H9 (cell line): ENCODE measurements around the gene NYAP1. TPM values are rescaled to one million over a fixed set of nuclear protein-coding genes. Genes with fewer than 3 reads are reported as not detected.

Experiments
- DNase-seq: peaks from one replicate; pipeline ENCODE4 v3.0.0-alpha.2; 2017
- H2AFZ ChIP-seq: one replicate; pipeline ENCODE4 v1.6.1; 2013; ENCODE audit warnings: mild to moderate bottlenecking, low read length, control low read depth, moderate library complexity
- H2AK5ac ChIP-seq: 2 replicates; pipeline ENCODE4 v1.6.1; 2013; ENCODE audit warnings: low read length, control low read depth, mixed read lengths; ENCODE audit not compliant: insufficient read length
- H2BK120ac ChIP-seq: one replicate; pipeline ENCODE4 v1.6.1; 2013; ENCODE audit warnings: low read depth, mild to moderate bottlenecking, low read length, control low read depth, inconsistent platforms; ENCODE audit not compliant: poor library complexity, severe bottlenecking
- H2BK12ac ChIP-seq: 2 replicates; pipeline ENCODE4 v1.6.1; 2013; ENCODE audit warnings: low read length, control low read depth, mixed read lengths, low read depth; ENCODE audit not compliant: insufficient read length
- H2BK15ac ChIP-seq: 2 replicates; pipeline ENCODE4 v1.6.1; 2013; ENCODE audit warnings: low read depth, low read length, control low read depth
- H2BK20ac ChIP-seq: one replicate; pipeline ENCODE4 v1.6.1; 2013; ENCODE audit warnings: low read depth, mild to moderate bottlenecking, low read length, control low read depth, inconsistent platforms; ENCODE audit not compliant: poor library complexity, severe bottlenecking
- H2BK5ac ChIP-seq: 2 replicates; pipeline ENCODE4 v1.6.1; 2013; ENCODE audit warnings: low read length, control low read depth, mixed read lengths; ENCODE audit not compliant: insufficient read length
- H3K14ac ChIP-seq: 2 replicates; pipeline ENCODE4 v1.6.1; 2013; ENCODE audit warnings: low read length, control low read depth; ENCODE audit not compliant: insufficient read depth
- H3K18ac ChIP-seq: 2 replicates; pipeline ENCODE4 v1.6.1; 2013; ENCODE audit warnings: low read depth, mild to moderate bottlenecking, mixed read lengths, low read length, control low read depth; ENCODE audit not compliant: insufficient read length
- H3K23ac ChIP-seq: 2 replicates; pipeline ENCODE4 v1.6.1; 2013; ENCODE audit warnings: low read length, control low read depth, mixed read lengths, low read depth; ENCODE audit not compliant: insufficient read length
- H3K23me2 ChIP-seq: 2 replicates; pipeline ENCODE4 v1.6.1; 2013; ENCODE audit warnings: low read depth, mild to moderate bottlenecking, mixed read lengths, low read length, control low read depth; ENCODE audit not compliant: insufficient read length, poor library complexity, severe bottlenecking
- H3K27ac ChIP-seq: 2 replicates; pipeline ENCODE4 v1.5.1; 2013; ENCODE audit warnings: low read length, control low read depth, mixed read lengths, low read depth; ENCODE audit not compliant: insufficient read length
- H3K27me3 ChIP-seq: 2 replicates; pipeline ENCODE4 v1.6.1; 2013; ENCODE audit warnings: low read length, control low read depth, inconsistent platforms; ENCODE audit not compliant: insufficient read depth
- H3K4ac ChIP-seq: 2 replicates; pipeline ENCODE4 v1.6.1; 2013; ENCODE audit warnings: low read depth, mild to moderate bottlenecking, control low read depth, inconsistent platforms, low read length, moderate library complexity
- H3K4me1 ChIP-seq: 2 replicates; pipeline ENCODE4 v1.6.1; 2013; ENCODE audit warnings: low read length, control low read depth, inconsistent platforms; ENCODE audit not compliant: insufficient read depth
- H3K4me2 ChIP-seq: 2 replicates; pipeline ENCODE4 v1.6.1; 2013; ENCODE audit warnings: low read length, control low read depth, mixed read lengths; ENCODE audit not compliant: insufficient read length, insufficient read depth
- H3K56ac ChIP-seq: 2 replicates; pipeline ENCODE4 v1.6.1; 2013; ENCODE audit warnings: low read depth, mild to moderate bottlenecking, mixed read lengths, low read length, control low read depth; ENCODE audit not compliant: insufficient read length
- H3K79me1 ChIP-seq: 2 replicates; pipeline ENCODE4 v1.6.1; 2013; ENCODE audit warnings: low read depth, mild to moderate bottlenecking, moderate library complexity, low read length, control low read depth, inconsistent platforms; ENCODE audit not compliant: insufficient read depth, poor library complexity, severe bottlenecking
- H3K79me2 ChIP-seq: 2 replicates; pipeline ENCODE4 v1.6.1; 2013; ENCODE audit warnings: low read length, control low read depth, inconsistent platforms; ENCODE audit not compliant: insufficient read depth
- H3K9ac ChIP-seq: 2 replicates; pipeline ENCODE4 v1.6.1; 2013; ENCODE audit warnings: low read length, control low read depth, mixed read lengths; ENCODE audit not compliant: insufficient read length; ENCODE audit errors: extremely low read depth
- H3K9me3 ChIP-seq: one replicate; pipeline ENCODE4 v1.6.1; 2013; ENCODE audit warnings: low read depth, low read length, inconsistent platforms; ENCODE audit not compliant: control insufficient read depth
- H3T11ph ChIP-seq: one replicate; pipeline ENCODE4 v1.6.1; 2013; ENCODE audit warnings: mild to moderate bottlenecking, low read length, control low read depth, inconsistent platforms
- H4K20me1 ChIP-seq: one replicate; pipeline ENCODE4 v1.6.1; 2013; ENCODE audit not compliant: control insufficient read depth, insufficient read length, insufficient read depth
- H4K5ac ChIP-seq: 2 replicates; pipeline ENCODE4 v1.6.1; 2013; ENCODE audit warnings: low read depth, mild to moderate bottlenecking, mixed read lengths, low read length, control low read depth; ENCODE audit not compliant: insufficient read length
- H4K8ac ChIP-seq: replicated peaks from 2 replicates; pipeline ENCODE4 v1.6.1; 2013; ENCODE audit warnings: low read length, control low read depth, mixed read lengths, low read depth; ENCODE audit not compliant: insufficient read length
- H4K91ac ChIP-seq: 2 replicates; pipeline ENCODE4 v1.6.1; 2013; ENCODE audit warnings: low read depth, mild to moderate bottlenecking, moderate library complexity, mixed read lengths, low read length, control low read depth; ENCODE audit not compliant: insufficient read length
- H3K27ac Mint-ChIP-seq, 3 experiments: 2 replicates in 2 of 3; 3 replicates in 1 of 3; pipeline ENCODE4 v1.8.0; 2020 to 2021; ENCODE audit warnings: mixed read lengths in 3 of 3, mild to moderate bottlenecking in 1 of 3, moderate library complexity in 1 of 3
- H3K27me3 Mint-ChIP-seq: 2 replicates; pipeline ENCODE4 v1.8.0; 2021; ENCODE audit warnings: low read depth, mild to moderate bottlenecking, moderate library complexity, mixed read lengths
- H3K36me3 Mint-ChIP-seq, 3 experiments: 2 replicates in 2 of 3; 3 replicates in 1 of 3; pipeline ENCODE4 v1.8.0; 2020 to 2021; ENCODE audit warnings: low read depth in 3 of 3, mixed read lengths in 3 of 3; ENCODE audit not compliant: insufficient read depth in 1 of 3
- H3K4me1 Mint-ChIP-seq, 2 experiments: 2 replicates each; pipeline ENCODE4 v1.8.0; 2020; ENCODE audit warnings: mixed read lengths in 2 of 2
- H3K4me3 Mint-ChIP-seq, 2 experiments: 2 replicates in 1 of 2; 3 replicates in 1 of 2; pipeline ENCODE4 v1.8.0; 2020 to 2021; ENCODE audit warnings: mild to moderate bottlenecking in 2 of 2, mixed read lengths in 2 of 2, moderate library complexity in 1 of 2
- H3K9me3 Mint-ChIP-seq, 2 experiments: 2 replicates in 1 of 2; 3 replicates in 1 of 2; pipeline ENCODE4 v1.8.0; 2020; ENCODE audit warnings: mild to moderate bottlenecking in 2 of 2, mixed read lengths in 2 of 2, moderate library complexity in 1 of 2
- WGBS: extraction: QIAGEN DNeasy Blood & Tissue Kit; methylation state at CpG from one replicate; pipeline ENCODE4 v1.1.7; 2013; ENCODE audit warnings: missing lambda C conversion rate, low lambda C conversion rate, mixed read lengths; ENCODE audit not compliant: insufficient read length; ENCODE audit errors: extremely low coverage; 5-methylcytosine and 5-hydroxymethylcytosine counted together
- total RNA-seq: library from RNA; stranded (reverse); gene quantifications from 2 replicates; pipeline ENCODE4 v1.2.1, GENCODE V29; 2021
- TF ChIP-seq, protein P1 (sequence below): fragments of 200-600 bp; sonication (generic); conservative IDR thresholded peaks from 3 replicates; pipeline ENCODE4 v1.8.0; 2021; ENCODE audit warnings: antibody characterized with exemption, mild to moderate bottlenecking

Gene NYAP1
- total RNA-seq, 1 experiment from 2014 or later: 3.2 TPM

DNA sequence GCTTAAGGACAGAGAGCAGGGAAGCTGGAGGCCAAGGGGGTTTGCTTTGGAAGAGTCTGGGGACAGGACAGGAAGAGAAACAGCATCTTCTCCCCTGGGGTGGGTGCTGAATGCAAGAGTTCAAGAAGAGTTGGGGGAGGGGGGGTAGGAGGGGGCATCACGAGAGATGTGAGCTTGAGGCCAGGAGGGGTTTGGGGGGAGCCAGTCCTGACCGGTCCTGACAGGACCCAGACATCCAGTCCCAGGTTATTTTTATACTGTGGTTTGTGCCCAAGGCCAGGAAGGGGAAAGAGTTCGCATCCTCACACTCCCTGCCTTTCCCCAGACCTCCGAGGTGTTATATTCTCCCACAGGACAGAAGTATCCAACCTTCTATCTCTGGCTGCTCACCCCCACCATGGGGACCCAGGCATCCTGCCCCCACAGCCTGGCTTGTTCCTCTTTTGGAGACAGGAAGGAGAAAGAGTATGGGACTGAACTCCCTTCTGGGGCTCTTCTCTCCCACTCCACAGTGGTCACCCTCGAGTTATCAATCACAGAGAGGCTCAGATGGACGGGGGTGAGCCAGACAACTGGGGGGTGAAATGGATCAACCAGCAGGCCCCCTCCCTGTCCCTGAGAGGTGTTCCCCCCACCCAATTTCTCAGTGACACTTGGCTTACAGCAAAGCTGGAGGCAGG, 7.5 kb upstream of the NYAP1 start:
- Histone ChIP-seq H4K20me1 (no peaks in the 10 kb centered on the region), H3K23ac (no peak overlapping the region), H3K79me1 (no peaks in the 10 kb centered on the region), H4K5ac (no peak overlapping the region), H3K23me2 (peaks cover 7% of the 10 kb centered on the region), H3K4me1 (no peaks in the 10 kb centered on the region; the same call in 1 of the 2 replicates), H2BK12ac (no peak overlapping the region), H3K27me3 (no peaks in the 10 kb centered on the region), H2AFZ (no peak overlapping the region), H3K56ac (no peak overlapping the region), H4K8ac (no peak overlapping the region), H3K79me2 (no peaks in the 10 kb centered on the region), H2BK5ac (no peak overlapping the region), H2BK20ac (no peak overlapping the region), H3K27ac (no peak overlapping the region), H3K14ac (no peak overlapping the region), H3T11ph (no peak overlapping the region), H3K9me3 (no peaks in the 10 kb centered on the region), H2BK120ac (no peak overlapping the region), H3K9ac (no peak overlapping the region), H4K91ac (no peak overlapping the region), H2AK5ac (no peak overlapping the region), H3K4me2 (no peak overlapping the region), H3K18ac (no peak overlapping the region), H3K4ac (no peak overlapping the region), H2BK15ac (no peak overlapping the region)
- Mint-ChIP-seq H3K4me3 (peak overlapping the region in 1 of 2 experiments; percentile 34; a peak in 1 of 5 replicates), H3K27ac (peak overlapping the region in 1 of 3 experiments; percentile 73; a peak in 1 of 7 replicates), H3K4me1 (peaks cover 18 to 40% of the 10 kb centered on the region in 2 experiments), H3K36me3 (peaks cover 0 to 5% (median 0%) of the 10 kb centered on the region in 3 experiments; a peak in 1 of 7 replicates), H3K9me3 (no peaks in the 10 kb centered on the region), H3K27me3 (no peaks in the 10 kb centered on the region)
- no peak for DNase-seq
- no CpG with 5 or more reads among the region's 6 CpGs for WGBS
- TF ChIP-seq, protein P1, sequence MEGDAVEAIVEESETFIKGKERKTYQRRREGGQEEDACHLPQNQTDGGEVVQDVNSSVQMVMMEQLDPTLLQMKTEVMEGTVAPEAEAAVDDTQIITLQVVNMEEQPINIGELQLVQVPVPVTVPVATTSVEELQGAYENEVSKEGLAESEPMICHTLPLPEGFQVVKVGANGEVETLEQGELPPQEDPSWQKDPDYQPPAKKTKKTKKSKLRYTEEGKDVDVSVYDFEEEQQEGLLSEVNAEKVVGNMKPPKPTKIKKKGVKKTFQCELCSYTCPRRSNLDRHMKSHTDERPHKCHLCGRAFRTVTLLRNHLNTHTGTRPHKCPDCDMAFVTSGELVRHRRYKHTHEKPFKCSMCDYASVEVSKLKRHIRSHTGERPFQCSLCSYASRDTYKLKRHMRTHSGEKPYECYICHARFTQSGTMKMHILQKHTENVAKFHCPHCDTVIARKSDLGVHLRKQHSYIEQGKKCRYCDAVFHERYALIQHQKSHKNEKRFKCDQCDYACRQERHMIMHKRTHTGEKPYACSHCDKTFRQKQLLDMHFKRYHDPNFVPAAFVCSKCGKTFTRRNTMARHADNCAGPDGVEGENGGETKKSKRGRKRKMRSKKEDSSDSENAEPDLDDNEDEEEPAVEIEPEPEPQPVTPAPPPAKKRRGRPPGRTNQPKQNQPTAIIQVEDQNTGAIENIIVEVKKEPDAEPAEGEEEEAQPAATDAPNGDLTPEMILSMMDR: no peak
